NCI-H345 treated with DMSO at 0.1 percent for 48 hours (cell line): Measurements from ENCODE around the gene ZNF236.
A peak's percentile ranks its signal among the peaks of the same experiment; 100 is the strongest.

ENCODE experiments used
- DNase-seq: peaks from one replicate; lab custom pipeline; 2025; ENCODE audit not compliant: unreplicated experiment; lab: John Stamatoyannopoulos, UW

Gene ZNF236

GRCh38 chr18:76819411-76820136, 2.8 kb upstream of the ZNF236 start:
- DNase-seq = no peak

GRCh38 chr18:76821356-76821874, 942 bp upstream of the ZNF236 start:
- no peak for DNase-seq

DNA sequence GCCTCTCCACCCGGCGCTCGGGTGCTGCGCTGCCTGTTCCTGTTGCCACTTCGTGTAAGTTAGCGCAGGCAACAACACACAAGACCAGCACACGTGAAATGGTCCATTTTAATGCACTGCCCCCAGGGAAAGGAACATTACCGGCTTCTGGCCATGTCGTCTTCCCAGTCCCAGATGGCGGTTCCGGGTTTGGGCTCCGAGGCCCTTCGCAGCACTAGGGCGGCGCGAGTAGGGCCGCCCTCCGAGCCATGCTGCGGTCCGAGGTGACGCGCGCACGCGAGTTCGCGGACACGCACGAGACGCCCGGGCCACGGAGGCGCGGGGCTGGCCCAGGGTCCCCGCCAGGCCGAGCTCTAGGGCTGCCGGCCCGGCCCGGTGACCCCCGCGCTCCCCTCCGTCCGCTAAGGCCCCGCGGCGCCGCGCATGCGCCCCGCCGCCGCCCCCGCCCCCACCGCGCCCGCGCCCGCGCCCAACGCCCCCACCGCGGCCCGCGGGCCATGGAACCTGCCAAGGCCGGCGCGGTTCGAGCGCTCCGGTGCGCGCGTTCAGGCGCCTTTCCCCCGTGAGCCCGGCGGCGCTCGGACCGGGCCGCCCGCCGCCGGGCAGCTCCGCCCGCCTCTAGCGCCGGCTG, 367 bp upstream of the ZNF236 start:
- DNase-seq = peak; percentile 14

- no peak for DNase-seq
Measured at GRCh38 chr18:76823161-76823538, 793 bp downstream of the ZNF236 start.

- no peak for DNase-seq
Measured at GRCh38 chr18:76823587-76824011, 1.2 kb downstream of the ZNF236 start.

DNA sequence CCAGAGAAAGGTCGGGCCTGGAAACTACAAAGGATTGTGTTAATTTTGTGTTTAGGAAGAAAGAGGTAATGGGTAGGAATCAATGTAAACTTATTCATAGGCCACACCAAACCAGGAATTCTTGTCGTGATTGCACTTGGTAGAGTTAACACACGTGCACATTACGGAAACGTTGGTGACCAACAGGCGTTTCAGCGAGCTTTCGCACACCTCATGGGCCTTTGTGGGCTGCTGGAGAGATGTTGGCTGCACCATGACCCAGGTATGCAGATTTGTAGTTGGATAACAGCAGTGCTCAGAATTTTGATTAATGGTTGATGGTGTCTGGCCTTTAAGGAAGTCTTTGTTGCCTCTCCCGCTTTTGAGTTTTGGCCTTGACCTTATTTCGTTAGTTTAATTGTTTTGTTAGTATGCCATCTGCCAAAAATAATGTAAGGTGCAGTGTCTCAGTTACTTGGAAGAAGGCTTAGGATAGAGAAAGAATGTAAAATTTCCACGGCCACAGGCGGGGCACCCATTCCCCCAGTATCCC, 1.9 kb downstream of the ZNF236 start:
- DNase-seq = no peak

DNA sequence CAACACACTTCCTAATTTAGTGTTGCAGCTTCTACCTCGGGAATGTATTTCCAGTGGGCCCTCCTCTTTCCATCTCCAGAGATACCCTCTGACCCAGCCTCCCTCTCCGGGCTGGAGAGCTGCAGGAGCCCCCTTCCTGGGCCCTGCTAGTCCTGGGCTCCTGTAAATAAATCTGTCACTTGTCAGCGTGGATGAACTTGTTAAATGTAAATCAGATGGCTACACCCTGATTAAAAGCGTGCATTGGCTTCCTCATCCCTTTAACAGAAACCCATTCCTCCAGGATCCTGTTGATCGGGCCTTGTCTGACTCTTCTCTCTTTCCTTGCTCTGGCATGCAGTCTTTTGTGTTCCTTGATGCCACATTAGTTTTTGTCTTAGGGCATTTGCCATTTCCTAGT, 2.4 kb downstream of the ZNF236 start:
- DNase-seq = no peak

DNA sequence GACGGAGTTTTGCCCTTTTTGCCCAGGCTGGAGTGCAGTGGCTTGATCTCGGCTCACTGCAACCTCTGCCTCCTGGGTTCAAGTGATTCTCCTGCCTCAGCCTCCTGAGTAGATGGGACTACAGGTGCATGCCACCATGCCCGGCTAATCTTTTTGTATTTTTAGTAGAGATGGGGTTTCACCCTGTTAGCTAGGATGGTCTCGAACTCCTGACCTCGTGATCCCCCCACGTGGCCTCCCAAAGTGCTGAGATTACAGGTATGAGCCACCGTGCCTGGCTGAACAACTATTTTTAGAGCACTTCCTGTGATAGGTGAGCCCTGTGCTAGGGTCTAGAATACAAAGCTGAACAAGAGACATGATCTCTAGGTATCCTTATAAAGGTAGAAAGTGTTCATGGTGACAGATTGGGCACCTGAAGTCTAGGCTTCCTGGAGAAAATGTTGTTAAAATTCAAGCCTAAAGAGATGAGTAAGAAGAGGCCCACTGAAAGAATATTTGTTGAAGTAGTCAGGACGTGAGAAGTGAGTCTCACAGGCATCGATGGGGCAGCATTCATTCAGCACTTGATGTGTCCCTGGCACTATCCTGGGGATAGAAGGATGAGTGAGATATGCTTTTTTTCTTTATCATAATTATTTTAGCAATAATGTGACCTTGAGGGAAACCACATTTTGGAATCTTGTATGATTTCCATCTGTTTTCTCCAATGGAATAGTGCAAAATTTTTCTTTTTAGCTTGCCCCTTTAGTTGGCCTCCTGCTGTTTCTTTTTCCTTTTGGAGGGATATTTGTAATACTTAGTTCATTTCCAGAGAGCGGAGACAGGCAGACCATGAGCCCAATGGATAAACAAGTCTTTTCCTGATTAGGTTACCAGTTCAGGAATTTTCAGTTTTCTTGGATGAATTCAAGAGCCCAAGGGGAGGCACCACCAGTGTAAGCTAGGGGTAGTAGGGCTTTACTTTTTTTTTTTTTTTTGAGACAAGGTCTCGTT, 5.1 kb downstream of the ZNF236 start:
- no peak for DNase-seq

DNA sequence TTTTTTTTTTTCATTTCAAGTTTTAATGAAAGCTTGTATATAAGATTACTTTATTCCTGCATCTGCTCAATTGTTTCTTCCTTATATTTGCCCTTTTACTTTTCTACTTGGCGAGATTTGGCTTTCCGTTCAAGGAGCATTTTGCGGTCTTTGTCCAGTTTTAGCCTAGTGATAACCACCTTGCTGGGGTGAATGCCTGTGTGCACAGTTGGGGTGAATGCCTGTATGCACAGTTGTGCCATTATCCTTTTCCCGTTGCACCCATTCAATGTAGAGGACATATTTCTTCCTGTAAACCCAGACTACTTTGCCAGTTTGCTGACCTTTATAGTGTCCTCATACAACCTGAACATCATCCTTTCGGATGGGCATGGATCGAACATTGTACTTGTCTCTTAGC, 12.0 kb downstream of the ZNF236 start:
- no peak for DNase-seq

- DNase-seq = no peak
Measured at GRCh38 chr18:76835380-76835779, 13.0 kb downstream of the ZNF236 start.

GRCh38 chr18:76837071-76837470, 14.7 kb downstream of the ZNF236 start:
- no peak for DNase-seq

DNA sequence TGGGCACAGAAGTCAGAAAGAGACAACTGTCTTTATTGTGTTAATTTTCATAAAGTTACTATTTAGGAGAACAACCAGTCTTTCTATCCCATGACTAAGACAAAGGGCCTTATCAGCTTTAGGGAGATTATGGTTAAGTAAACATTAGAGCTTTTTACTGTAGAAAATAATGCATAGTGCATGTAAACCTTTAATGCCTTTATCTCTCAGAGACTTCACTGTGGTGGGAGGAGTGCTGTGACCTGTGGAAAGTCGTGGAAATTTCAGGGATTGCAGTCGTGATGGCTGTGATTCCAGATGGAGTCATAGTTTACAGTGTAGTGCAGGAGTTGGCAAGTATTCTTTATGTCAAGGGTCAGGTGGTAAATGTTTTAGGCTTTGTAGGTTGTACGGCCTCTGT, 15.8 kb downstream of the ZNF236 start:
- DNase-seq = no peak

DNA sequence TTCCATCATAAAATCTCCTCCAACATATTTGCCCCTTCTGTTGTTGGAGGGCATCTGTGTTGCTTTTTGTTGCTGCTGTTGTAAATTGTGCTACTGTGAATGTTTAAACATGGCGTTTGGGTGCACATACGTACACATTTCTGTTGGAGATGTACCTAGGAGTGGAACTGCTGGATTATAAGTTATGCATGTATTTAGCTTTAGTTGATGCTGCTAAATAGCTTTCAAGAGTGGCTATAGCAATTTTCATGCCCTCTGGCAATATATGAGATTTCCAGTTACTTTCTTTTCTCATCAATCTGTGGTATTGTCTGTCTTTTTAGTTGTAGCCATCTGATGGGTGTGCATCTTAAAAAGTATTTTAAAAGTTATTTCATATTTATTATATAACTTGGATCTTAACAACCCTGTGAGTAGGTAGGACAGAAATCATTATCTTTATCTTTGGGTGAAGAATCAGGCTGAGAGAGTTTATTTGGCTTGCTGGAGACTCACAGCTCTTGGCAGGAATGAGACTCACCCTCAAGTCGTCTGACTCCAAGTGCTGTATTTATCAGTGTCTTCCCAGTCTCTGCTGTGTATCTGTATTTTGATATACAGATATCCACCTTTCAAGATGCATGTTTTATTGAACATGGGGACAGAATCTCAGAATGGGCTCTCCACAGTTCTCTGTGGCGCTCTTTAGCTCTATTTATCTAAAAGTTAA, 16.9 kb downstream of the ZNF236 start:
- no peak for DNase-seq

DNA sequence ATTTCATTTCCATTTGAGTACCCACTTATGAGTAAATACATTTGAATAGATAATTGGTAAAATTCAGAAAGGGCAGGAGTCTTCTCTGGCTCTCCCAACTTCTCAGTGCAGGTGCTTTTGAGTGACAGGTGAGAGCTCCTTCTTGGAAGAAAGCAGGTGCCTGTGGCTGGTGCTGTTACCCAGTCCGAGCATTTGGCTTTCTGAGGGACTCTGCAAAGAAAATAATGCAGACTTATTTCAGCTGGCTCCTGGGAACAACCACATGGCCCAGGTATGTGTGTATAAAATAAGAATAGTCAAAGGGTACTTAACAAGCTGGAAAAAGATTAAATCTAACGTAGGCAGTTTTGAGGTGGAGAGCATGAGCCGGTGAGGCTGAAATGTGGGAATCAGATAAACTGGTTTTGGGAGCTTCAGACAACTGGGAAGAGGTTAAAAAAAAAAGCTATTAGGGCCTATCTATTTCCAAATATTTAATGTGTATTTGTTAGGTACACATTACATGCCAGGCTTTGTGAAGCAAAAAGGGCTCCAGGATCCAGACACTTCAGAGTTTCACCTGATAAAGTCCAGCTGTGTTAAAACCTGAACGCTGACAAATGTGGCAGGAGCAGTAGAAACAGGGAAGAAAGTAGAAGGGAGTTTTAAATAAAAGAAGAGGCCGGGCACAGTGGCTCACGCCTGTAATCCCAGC, 20.6 kb downstream of the ZNF236 start:
- DNase-seq = no peak

DNA sequence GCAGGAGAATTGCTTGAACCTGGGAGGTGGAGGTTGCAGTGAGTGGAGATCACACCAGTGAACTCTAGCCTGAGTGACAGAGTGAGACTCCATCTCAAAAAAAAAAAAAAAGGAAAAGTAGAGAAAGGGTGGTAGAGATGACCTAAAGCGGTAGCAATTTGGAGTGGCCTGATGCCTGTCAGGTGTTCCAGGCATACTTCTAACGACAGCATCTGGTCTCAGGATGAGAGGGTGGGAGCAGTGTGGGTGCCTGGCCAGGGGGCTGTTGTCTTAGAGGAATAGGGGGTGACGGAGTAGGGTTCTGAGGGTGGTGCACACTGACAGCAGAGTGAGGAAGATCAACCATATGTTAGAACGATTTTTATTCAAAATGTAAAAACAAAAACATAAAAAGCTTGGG, 21.8 kb downstream of the ZNF236 start:
- no peak for DNase-seq

DNA sequence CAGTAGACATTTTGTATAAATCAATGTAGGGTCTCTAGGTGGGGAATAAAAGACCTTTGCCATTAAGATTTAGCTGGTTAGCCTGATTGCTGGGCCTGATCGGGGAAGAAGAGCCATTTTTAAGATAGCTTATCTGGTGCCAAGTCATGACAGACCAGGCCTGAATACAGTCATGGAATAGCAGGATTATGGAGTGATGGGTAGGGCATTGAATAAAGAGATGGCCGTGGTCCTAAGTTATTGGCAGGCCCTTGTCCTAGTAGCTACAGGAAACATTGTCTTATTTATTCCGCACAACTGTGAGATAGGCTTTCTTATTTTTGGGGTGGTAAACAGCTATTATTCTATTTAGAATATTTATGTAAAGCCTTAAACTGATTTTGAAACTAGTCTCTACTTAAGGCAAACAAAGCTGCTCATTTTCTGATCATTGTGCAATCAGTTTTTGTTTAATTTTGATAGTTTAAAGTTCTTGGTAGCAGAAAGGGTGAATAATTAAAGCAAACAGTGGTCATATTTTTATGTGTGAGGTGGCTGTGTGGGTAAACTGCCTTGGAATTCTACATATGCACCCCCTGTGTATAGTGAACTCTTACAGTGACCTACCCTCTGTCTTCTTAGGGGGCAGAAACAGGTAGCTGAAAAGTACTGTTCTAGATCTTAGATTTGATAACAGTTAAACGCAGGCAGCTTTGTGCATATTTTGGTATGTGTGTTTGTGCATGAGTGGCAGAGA, 22.6 kb downstream of the ZNF236 start:
- DNase-seq = no peak

- no peak for DNase-seq
Measured at GRCh38 chr18:76846217-76846616, 23.9 kb downstream of the ZNF236 start.

GRCh38 chr18:76847916-76848315, 25.6 kb downstream of the ZNF236 start:
- DNase-seq = no peak

DNA sequence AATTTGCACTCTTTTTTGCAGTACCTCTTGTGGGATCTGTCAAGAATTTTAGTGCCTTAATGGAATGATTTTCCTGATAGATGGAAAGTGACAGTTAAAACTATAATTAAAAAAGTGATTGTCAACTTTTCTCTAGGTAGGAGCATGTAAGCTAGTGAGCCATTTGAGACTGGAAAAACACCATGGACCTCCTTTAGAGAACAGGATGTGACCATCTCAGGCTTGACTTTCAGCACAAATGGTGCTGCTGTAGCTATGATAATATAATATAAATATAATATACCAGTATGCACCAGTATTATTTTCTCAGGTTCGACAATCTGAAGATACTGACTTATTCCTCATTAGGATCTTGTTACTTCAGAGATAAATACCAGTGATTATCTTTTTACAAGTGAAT, 27.8 kb downstream of the ZNF236 start:
- DNase-seq = no peak
